Measurements from ENCODE around the gene KBTBD4. TPM values are rescaled to one million over a fixed set of nuclear protein-coding genes. Genes with fewer than 3 reads are reported as not detected.

KBTBD4 gene
- polyA plus RNA-seq, 2 of the 4 experiments (the other 2 are of a cell fraction) = 21.0 to 22.8 TPM

GRCh38 chr11:47616726-47617416, 38.1 kb upstream of the KBTBD4 start:
- no peaks in the 10 kb centered on the region for H3K4me1 ChIP-seq
- no peak overlapping the region for H3K27ac ChIP-seq
- CTCF ChIA-PET = interaction anchor here (0.7 to 1.4 kb wide), 5 partner anchors 9 to 31 kb away, joined by 3 to 12 read pairs (median 3); no protein-coding TSS in a partner anchor
- DNase-seq (ENCODE audit: low read depth in 1 of 2, low spot score in 1 of 2) (peak; percentile 37 to 63), FAIRE-seq (no peak), ATAC-seq (peak; percentile 76 to 86)
- POLR2A ChIA-PET = interaction anchor here (0.7 kb wide), 1 partner anchor 24 kb away, joined by 3 read pairs; no protein-coding TSS in a partner anchor
- no peak overlapping the region for H3K4me2 ChIP-seq
- WGBS (ENCODE audit: missing lambda C conversion rate) = 85% methylated on average over 10 of the region's 10 CpGs
- no peak overlapping the region for H3K4me3 ChIP-seq
- no peak for TF ChIP-seq EHMT2 (IDR thresholded peaks at IDR 0.05; ENCODE audit: low read depth)
- no peak for TF ChIP-seq POLR2AphosphoS2 (conservative IDR thresholded peaks at IDR 0.05; ENCODE audit: low read length)
- TF ChIP-seq JUNB (IDR thresholded peaks at IDR 0.05) = no peak
- TF ChIP-seq CTCF (IDR thresholded peaks at IDR 0.05) = peak; percentile 44
- TF ChIP-seq CBX2 (IDR thresholded peaks at IDR 0.05; ENCODE audit: borderline replicate concordance, low read depth) = no peak
- TF ChIP-seq HES2 (IDR thresholded peaks at IDR 0.05) = no peak
- no peak for TF ChIP-seq MAZ (IDR thresholded peaks at IDR 0.05; ENCODE audit: borderline replicate concordance, low read depth, low read length)
- no peak for TF ChIP-seq HMGXB4 (CRISPR knock-in tag; IDR thresholded peaks at IDR 0.05; ENCODE audit: borderline replicate concordance)
- TF ChIP-seq SMC3 (IDR thresholded peaks at IDR 0.05) = 0 out of 3 replicates have a peak, but pooled peaks have one; percentile 18
- no peak for TF ChIP-seq ATOH8 (CRISPR knock-in tag; IDR thresholded peaks at IDR 0.05; ENCODE audit: low read depth)
- TF ChIP-seq RAD21 (conservative IDR thresholded peaks at IDR 0.05 in 1 of 2, IDR thresholded peaks at IDR 0.05 in 1 of 2) = peak; percentile 33 to 75; a peak in 3 of 5 replicates
- no peak for TF ChIP-seq EP300 (IDR thresholded peaks at IDR 0.05)
- TF ChIP-seq E2F6 (IDR thresholded peaks at IDR 0.05; ENCODE audit: borderline replicate concordance, low read depth) = no peak
- TF ChIP-seq BHLHE40 (IDR thresholded peaks at IDR 0.05; ENCODE audit: low read depth, low read length) = no peak
- TF ChIP-seq MAX (IDR thresholded peaks at IDR 0.05) = no peak
- no peaks in the 10 kb centered on the region for H3K9me3 ChIP-seq

GRCh38 chr11:47615249-47615648, 36.5 kb upstream of the KBTBD4 start:
- H3K4me1 ChIP-seq = no peaks in the 10 kb centered on the region
- CTCF ChIA-PET = no interaction called here
- no peaks in the 10 kb centered on the region for H3K9me3 ChIP-seq
- no peak overlapping the region for H3K4me2 ChIP-seq
- POLR2A ChIA-PET = no interaction called here
- TF ChIP-seq E2F6 (IDR thresholded peaks at IDR 0.05; ENCODE audit: borderline replicate concordance, low read depth) = no peak
- TF ChIP-seq NPAS2 (CRISPR knock-in tag; IDR thresholded peaks at IDR 0.05; ENCODE audit: borderline replicate concordance) = no peak
- no peak for TF ChIP-seq SREBF2 (IDR thresholded peaks at IDR 0.05)
- no peak for TF ChIP-seq HDAC2 (IDR thresholded peaks at IDR 0.05)
- no peak for TF ChIP-seq MAFK (IDR thresholded peaks at IDR 0.05; ENCODE audit: partially characterized antibody)
- no peak for TF ChIP-seq JUN (IDR thresholded peaks at IDR 0.05)
- TF ChIP-seq HMGXB4 (CRISPR knock-in tag; IDR thresholded peaks at IDR 0.05; ENCODE audit: borderline replicate concordance) = no peak
- no peak for TF ChIP-seq CHD2 (IDR thresholded peaks at IDR 0.05; ENCODE audit: low read length, partially characterized antibody)
- no peak for TF ChIP-seq TP53 (CRISPR knock-in tag; IDR thresholded peaks at IDR 0.05)
- TF ChIP-seq KDM5A (IDR thresholded peaks at IDR 0.05) = no peak
- TF ChIP-seq RNF2 (IDR thresholded peaks at IDR 0.05; ENCODE audit: borderline replicate concordance, low read depth) = no peak
- no peak for TF ChIP-seq BHLHE40 (IDR thresholded peaks at IDR 0.05; ENCODE audit: low read depth, low read length)
- no peak for TF ChIP-seq JUNB (IDR thresholded peaks at IDR 0.05)
- no peak for TF ChIP-seq HES2 (IDR thresholded peaks at IDR 0.05)
- no peak overlapping the region for H3K27ac ChIP-seq
- ATAC-seq (no peak), DNase-seq (ENCODE audit: low read depth in 1 of 2, low spot score in 1 of 2) (no peak), FAIRE-seq (no peak)
- no peak overlapping the region for H3K4me3 ChIP-seq
